Measurements from ENCODE around the gene MAP3K21. TPM values are rescaled to one million over a fixed set of nuclear protein-coding genes. Genes with fewer than 3 reads are reported as not detected.
A peak's percentile ranks its signal among the peaks of the same experiment; 100 is the strongest.

The MAP3K21 gene
- total and polyA plus RNA-seq, 3 donors from 2014 or later: 17.2 to 111 (median 80.2) TPM

DNA sequence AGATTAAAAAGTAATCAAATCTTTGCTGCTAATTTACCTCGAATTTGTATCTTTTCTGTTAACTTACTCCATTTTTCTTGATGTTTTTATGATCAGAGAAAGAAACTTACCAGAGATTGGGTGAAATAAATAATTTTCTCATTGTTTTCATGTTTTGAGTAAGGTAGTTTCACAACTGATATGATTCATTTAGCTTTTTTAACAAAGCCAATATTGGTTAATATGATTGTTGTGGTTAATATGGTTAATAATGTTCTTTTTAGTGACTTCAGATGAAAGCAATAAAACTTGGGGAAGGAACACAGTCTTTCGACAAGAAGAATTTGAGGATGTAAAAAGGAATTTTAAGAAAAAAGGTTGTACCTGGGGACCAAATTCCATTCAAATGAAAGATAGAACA, 48.1 kb downstream of the MAP3K21 start:
- Histone ChIP-seq H3K36me3 (ENCODE audit: low read depth, missing control alignments) (no peaks in the 10 kb centered on the region), H3K27ac (no peak overlapping the region), H3K4me3 (no peak overlapping the region), H3K4me1 (no peaks in the 10 kb centered on the region), H3K9me3 (no peaks in the 10 kb centered on the region), H3K27me3 (no peaks in the 10 kb centered on the region)
- TF ChIP-seq POLR2A (IDR thresholded peaks at IDR 0.05): no peak
- TF ChIP-seq, protein P1, sequence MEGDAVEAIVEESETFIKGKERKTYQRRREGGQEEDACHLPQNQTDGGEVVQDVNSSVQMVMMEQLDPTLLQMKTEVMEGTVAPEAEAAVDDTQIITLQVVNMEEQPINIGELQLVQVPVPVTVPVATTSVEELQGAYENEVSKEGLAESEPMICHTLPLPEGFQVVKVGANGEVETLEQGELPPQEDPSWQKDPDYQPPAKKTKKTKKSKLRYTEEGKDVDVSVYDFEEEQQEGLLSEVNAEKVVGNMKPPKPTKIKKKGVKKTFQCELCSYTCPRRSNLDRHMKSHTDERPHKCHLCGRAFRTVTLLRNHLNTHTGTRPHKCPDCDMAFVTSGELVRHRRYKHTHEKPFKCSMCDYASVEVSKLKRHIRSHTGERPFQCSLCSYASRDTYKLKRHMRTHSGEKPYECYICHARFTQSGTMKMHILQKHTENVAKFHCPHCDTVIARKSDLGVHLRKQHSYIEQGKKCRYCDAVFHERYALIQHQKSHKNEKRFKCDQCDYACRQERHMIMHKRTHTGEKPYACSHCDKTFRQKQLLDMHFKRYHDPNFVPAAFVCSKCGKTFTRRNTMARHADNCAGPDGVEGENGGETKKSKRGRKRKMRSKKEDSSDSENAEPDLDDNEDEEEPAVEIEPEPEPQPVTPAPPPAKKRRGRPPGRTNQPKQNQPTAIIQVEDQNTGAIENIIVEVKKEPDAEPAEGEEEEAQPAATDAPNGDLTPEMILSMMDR (IDR thresholded peaks at IDR 0.05): no peak
- no peak for DNase-seq
- WGBS, 2 donors: 72 to 80% methylated on average over 2 of the region's 2 CpGs
- intact Hi-C loops (cut with DNase I; ENCODE audit: low total_unique reads): no loop called here

DNA sequence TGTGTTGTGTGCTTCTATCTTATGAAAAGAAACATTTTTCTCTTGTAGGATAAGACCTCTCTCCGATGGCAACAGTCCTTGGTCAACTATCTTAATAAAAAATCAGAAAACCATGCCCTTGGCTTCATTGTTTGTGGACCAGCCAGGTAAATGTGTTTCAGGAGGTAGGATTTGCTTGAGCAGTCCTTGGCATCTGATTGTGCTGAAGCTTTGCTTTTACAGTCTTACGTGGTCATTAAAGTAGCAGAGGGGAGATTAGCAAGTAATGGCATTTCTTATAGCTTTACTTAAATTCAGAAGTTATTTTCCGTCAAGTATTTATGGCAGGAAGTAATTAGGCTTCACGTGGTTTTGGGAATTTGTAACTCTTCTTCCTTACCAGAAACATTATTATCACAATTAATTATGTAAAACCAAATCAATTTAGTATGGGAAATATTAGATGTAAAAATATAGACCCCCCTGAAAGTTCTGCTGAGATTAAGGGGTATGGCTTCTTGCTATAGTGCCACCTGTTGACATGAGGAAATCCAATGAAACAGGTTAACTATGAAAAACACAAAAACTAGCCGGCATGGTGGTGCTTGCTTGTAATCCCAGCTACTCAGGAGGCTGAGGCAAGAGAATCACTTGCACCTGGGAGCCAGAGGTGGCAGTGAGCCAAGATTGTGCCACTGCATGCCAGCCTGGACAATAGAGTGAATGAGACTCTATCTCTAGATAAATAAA, 49.0 kb downstream of the MAP3K21 start:
- Histone ChIP-seq H3K4me1 (no peaks in the 10 kb centered on the region), H3K9me3 (no peaks in the 10 kb centered on the region), H3K4me3 (no peak overlapping the region), H3K27ac (no peak overlapping the region), H3K27me3 (no peaks in the 10 kb centered on the region), H3K36me3 (ENCODE audit: low read depth, missing control alignments) (no peaks in the 10 kb centered on the region)
- DNase-seq: no peak
- 66 to 68% methylated on average over 5 of the region's 5 CpGs for WGBS, 2 donors
- no peak for TF ChIP-seq POLR2A (IDR thresholded peaks at IDR 0.05)
- TF ChIP-seq, protein P1 (IDR thresholded peaks at IDR 0.05): no peak
- intact Hi-C loops (cut with DNase I; ENCODE audit: low total_unique reads): no loop called here

DNA sequence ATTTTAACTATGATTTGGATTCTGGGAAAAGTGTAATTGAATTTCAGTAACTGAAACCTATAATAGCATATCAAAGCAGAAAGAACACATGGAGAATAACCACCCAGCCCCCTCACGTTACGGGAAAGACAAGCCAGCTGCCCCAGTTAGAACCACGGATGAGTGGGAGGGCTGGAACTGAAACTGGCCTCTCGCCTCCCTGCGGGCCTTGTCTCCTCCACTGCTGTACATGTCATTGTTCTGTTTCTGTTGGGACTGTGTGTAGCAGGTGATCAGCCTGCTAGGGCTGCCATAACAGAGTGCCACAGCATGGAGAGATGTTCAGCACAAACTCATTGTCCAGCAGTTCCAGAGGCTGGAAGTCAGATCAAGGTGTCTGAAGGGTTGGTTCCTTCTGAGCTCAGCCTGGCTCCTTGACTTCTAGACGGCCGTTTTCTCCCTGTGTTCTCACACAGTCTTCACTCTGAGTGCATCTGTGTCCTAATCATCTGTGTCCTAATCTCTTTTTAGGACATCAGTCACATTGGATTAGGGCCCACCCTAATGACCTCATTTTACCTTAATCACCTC, 52.4 kb downstream of the MAP3K21 start:
- peak; percentile 76 for DNase-seq
- Histone ChIP-seq H3K27me3 (no peaks in the 10 kb centered on the region), H3K27ac (peak overlapping the region in 1 of 2 donors; percentile 13), H3K4me1 (no peaks in the 10 kb centered on the region), H3K4me3 (no peak overlapping the region), H3K36me3 (ENCODE audit: low read depth, missing control alignments) (no peaks in the 10 kb centered on the region), H3K9me3 (no peaks in the 10 kb centered on the region)
- intact Hi-C loops (cut with DNase I; ENCODE audit: low total_unique reads): no loop called here
- TF ChIP-seq, protein P1 (IDR thresholded peaks at IDR 0.05): no peak
- TF ChIP-seq POLR2A (IDR thresholded peaks at IDR 0.05): no peak
- 65 to 69% methylated on average over 7 of the region's 7 CpGs for WGBS, 2 donors

DNA sequence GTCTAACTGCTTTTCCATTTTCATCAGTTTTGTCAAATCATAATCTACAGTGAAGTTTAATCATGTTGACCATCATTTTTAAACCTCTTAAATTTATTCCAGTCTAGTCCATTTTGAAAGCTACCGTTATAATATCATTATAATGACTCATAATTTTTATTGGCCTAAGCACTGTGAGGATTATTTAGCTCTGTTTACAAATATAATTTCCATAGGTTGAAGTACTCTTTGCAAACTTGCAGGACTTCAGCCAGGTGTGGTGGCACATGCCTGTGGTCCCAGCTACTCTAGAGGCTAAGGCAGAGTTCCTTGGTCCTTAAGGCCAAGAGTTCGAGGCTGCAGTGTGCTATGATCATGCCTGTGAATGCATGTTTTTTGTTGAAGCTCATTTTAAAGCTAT, 54.3 kb downstream of the MAP3K21 start:
- H3K36me3 ChIP-seq (ENCODE audit: low read depth, missing control alignments): no peaks in the 10 kb centered on the region
- no peaks in the 10 kb centered on the region for H3K27me3 ChIP-seq
- H3K4me1 ChIP-seq: no peaks in the 10 kb centered on the region
- DNase-seq: no peak
- intact Hi-C loops (cut with DNase I; ENCODE audit: low total_unique reads): no loop called here
- H3K27ac ChIP-seq: no peak overlapping the region
- no peak overlapping the region for H3K4me3 ChIP-seq
- H3K9me3 ChIP-seq: no peaks in the 10 kb centered on the region
- 82 to 85% methylated on average over 2 of the region's 2 CpGs for WGBS, 2 donors
- TF ChIP-seq, protein P1 (IDR thresholded peaks at IDR 0.05): no peak
- no peak for TF ChIP-seq POLR2A (IDR thresholded peaks at IDR 0.05)

DNA sequence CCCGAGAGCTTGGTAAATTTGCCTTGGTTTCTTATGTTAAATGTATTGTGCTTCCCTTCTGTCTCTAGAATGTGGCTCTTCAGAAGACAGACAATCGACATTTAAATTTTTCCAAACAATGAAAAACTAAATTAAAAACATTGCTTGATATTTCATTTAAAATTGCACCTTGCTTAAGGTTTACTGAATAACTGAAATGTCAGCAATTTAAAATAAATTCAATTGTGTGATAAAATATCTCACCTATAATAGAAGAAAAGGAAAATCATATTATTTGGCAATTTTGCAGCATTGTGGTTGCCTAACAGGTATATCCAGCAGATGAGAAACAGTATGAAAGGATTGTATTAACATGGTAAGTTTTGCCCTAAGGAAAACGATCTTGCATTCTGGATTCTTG, 56.5 kb downstream of the MAP3K21 start:
- intact Hi-C loops (cut with DNase I; ENCODE audit: low total_unique reads): no loop called here
- DNase-seq: no peak
- H3K4me3 ChIP-seq: no peak overlapping the region
- 77 to 93% methylated on average over 3 of the region's 3 CpGs for WGBS, 2 donors
- no peaks in the 10 kb centered on the region for H3K4me1 ChIP-seq
- no peaks in the 10 kb centered on the region for H3K27me3 ChIP-seq
- no peaks in the 10 kb centered on the region for H3K9me3 ChIP-seq
- TF ChIP-seq POLR2A (IDR thresholded peaks at IDR 0.05): no peak
- TF ChIP-seq, protein P1 (IDR thresholded peaks at IDR 0.05): no peak
- no peak overlapping the region for H3K27ac ChIP-seq
- no peaks in the 10 kb centered on the region for H3K36me3 ChIP-seq (ENCODE audit: low read depth, missing control alignments)

Measured in testis (tissue), 3 donors.